GM12874 (cell line): ENCODE results near the gene AAGAB.

ENCODE experiments used
- TF ChIP-seq, protein P1 (sequence below): IDR thresholded peaks from 2 replicates; pipeline ENCODE4 v1.5.1; 2011; ENCODE audit warnings: low read depth, mild to moderate bottlenecking, control low read depth, low read length, moderate library complexity; ENCODE audit not compliant: insufficient read depth

The AAGAB gene

GRCh38 chr15:67281714-67282113, 27.3 kb upstream of the AAGAB start:
- TF ChIP-seq, protein P1, sequence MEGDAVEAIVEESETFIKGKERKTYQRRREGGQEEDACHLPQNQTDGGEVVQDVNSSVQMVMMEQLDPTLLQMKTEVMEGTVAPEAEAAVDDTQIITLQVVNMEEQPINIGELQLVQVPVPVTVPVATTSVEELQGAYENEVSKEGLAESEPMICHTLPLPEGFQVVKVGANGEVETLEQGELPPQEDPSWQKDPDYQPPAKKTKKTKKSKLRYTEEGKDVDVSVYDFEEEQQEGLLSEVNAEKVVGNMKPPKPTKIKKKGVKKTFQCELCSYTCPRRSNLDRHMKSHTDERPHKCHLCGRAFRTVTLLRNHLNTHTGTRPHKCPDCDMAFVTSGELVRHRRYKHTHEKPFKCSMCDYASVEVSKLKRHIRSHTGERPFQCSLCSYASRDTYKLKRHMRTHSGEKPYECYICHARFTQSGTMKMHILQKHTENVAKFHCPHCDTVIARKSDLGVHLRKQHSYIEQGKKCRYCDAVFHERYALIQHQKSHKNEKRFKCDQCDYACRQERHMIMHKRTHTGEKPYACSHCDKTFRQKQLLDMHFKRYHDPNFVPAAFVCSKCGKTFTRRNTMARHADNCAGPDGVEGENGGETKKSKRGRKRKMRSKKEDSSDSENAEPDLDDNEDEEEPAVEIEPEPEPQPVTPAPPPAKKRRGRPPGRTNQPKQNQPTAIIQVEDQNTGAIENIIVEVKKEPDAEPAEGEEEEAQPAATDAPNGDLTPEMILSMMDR: no peak

DNA sequence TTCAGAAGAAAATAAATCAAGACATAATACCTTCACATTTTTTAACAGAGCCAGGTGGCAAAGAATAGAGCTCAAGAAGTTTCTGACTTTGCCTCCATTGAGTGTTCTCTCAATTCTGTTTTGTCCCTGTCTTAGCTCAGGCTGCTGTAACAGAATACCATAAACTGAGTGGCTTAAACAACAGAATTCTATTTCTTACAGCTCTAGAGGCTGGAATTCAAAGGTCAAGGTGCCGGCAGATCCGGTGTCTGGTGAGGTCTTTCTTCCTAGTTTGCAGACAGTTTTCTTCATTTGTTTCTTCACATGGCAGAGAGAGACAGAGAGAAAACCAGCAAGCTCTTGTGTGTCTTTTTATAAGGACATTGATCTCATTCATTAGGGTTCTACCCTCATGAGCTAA, 25.8 kb upstream of the AAGAB start:
- TF ChIP-seq, protein P1: no peak

GRCh38 chr15:67276666-67277065, 22.2 kb upstream of the AAGAB start:
- TF ChIP-seq, protein P1: no peak

GRCh38 chr15:67274236-67274635, 19.8 kb upstream of the AAGAB start:
- TF ChIP-seq, protein P1: no peak

DNA sequence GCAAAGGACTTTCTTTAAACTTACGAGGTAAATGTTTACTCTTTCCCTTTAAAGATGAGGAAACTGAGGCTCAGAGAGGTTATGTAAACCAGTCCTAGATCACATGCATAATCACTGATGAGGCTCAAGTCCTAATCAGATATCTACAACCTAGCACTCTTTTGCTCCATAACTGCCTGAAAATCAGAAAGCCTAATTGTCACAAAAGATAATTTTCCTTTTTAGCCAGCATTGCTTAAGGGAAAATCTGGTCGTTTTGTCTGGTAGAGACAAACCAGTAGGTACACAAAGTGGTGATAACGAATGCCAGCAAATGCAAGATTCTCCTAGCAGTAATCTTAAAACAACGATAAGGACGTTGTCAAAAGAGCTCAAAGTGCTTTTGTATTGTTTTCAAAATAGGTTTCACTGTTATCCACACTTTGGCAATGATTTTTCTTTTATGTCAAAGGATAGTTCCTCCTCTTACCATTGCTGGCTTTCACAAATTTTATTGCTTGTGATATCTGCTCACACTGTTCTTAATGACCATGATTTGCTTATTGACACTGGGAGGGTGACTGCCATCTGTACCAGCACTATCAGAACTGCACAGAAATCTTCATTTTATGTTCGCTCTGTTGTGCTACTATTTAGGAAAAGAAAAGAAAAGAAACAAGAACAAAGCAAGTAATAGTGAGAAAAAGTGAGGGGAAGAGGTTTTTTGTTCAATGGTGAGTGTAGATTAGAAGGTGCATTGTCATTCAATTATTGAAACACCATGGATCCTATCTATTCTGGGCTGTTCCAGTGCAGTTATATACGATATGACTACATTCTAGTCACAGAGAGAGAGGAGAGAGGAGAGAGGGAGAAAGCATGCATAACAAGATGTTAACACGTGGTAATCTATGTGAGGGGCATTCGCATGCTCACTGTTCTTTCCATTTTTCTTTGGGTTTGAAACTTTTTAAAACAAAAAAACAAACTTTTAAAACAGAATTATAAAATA, 13.8 kb upstream of the AAGAB start:
- TF ChIP-seq, protein P1: no peak

GRCh38 chr15:67267440-67267839, 13.0 kb upstream of the AAGAB start:
- TF ChIP-seq, protein P1: no peak

DNA sequence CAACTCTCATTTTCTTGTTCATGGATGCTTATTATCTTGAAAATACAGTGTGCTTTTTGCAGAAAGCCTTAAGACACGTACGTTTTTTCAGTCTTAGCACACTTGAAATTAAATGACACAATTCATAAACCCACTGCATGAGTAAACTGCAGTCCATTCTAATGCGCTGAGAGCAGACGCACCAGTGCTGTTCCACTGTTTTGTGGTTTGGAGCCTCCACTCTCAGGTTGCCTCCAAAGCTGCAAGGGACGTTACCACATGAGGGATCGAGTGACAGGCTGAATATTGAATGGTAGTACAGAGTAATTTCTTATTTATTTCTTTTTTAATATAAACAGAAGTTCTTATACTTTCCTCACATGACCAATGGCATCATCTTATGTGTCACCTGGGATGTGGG, 12.4 kb upstream of the AAGAB start:
- TF ChIP-seq, protein P1: no peak
